Activated CD8-positive, alpha-beta memory T cell treated with anti-CD3 and anti-CD28 coated beads, Interleukin-2, amount 50 U/mL, for 24 hours (primary cell): ENCODE measurements around the gene CRACDL.

Experiments used
- DNase-seq: peaks from one replicate; pipeline ENCODE4 v3.0.0-alpha.2; 2020; ENCODE audit errors: extremely low read depth

Gene CRACDL

GRCh38 chr2:98859323-98859722 lies 76.7 kb downstream of the CRACDL start:
- DNase-seq: no peak

DNA sequence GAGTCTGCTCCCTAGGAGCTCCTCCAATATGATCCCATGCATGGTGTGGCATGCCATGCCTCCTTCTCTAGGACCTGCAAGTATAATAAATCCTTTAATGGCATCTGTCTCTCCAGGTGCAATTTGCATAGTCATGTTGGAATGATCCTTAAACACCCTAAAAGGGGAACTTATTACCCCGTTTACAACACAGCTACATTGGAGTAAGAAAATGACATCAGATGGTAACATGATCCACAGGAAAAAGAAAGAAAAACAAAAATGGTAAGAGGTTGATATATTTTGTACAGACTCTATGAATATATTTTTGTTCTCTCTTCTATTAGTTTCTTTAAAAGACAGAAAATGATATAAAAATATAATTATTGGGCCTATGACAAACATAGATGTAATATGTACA lies 79.0 kb downstream of the CRACDL start:
- no peak for DNase-seq

DNA sequence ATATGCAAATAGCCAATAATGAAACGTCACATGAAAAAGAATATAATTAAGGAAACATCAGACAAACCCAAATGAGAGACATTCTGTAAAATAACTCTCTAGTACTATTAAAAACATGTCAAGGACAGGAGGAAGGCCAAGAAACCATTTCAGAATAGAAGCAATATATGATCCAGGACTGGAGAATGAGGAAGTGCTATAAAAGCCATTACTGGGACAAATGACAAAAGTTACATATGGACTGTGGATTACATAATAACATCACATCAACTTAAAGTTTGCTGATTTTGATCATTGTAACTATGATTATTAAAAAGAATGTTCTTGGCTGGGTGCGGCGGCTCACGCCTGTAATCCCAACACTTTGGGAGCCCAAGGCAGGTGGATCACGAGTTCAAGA lies 81.3 kb downstream of the CRACDL start:
- DNase-seq: no peak

GRCh38 chr2:98852932-98853331 lies 83.1 kb downstream of the CRACDL start:
- DNase-seq: no peak

DNA sequence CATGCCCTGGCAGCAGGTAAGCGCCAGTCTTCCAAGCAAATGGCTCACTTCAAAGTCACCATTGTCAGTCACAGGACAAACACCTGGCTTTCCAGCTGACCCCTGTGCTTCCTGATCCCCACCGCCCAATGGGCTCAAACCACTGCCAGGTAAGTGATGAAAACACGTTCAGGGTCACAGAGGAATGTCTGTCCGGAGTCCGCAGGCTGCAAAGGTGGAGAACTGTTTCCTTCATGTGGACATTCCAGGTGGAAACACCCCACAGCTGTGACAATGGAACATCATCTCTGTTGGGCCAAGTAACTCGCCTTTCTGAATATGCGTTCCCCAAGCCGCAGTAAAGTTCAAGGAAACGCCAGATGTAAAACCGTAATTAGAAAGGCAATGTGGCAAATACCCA lies 86.0 kb downstream of the CRACDL start:
- no peak for DNase-seq

GRCh38 chr2:98849113-98849512 lies 86.9 kb downstream of the CRACDL start:
- DNase-seq: no peak

- DNase-seq: no peak
Observed at GRCh38 chr2:98847853-98848252, 88.2 kb downstream of the CRACDL start.

GRCh38 chr2:98846041-98846440 lies 90.0 kb downstream of the CRACDL start:
- no peak for DNase-seq

GRCh38 chr2:98842136-98842535 lies 93.9 kb downstream of the CRACDL start:
- DNase-seq: no peak

- no peak for DNase-seq
Observed at GRCh38 chr2:98839292-98839691, 96.7 kb downstream of the CRACDL start.

DNA sequence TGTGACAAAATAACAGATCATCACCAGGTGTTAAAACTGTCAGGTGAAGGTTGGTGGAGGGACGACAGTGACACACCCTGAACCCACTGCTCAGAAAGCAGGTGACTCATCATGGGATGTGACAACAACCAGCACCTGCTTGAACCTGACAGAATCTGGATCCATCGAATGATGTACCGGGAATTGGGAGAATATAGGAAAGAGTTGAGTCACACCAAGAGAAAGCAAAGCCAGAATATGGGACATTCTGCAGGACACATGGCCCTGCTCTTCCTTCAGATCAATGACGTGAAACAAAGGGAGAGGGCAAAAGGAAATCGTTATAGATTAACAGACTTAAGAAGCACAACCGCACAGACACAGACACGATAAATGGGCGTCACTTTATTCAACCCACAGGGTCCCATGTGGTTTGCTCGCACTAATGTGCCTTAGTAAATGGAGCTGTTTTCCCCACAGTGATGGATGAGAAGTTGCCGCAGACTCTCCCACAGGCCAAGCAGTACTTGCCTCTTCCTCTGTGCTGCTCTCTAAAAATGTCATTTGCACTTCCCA lies 100.1 kb downstream of the CRACDL start:
- DNase-seq: no peak

- no peak for DNase-seq
Observed at GRCh38 chr2:98833917-98834263, 102.1 kb downstream of the CRACDL start.

DNA sequence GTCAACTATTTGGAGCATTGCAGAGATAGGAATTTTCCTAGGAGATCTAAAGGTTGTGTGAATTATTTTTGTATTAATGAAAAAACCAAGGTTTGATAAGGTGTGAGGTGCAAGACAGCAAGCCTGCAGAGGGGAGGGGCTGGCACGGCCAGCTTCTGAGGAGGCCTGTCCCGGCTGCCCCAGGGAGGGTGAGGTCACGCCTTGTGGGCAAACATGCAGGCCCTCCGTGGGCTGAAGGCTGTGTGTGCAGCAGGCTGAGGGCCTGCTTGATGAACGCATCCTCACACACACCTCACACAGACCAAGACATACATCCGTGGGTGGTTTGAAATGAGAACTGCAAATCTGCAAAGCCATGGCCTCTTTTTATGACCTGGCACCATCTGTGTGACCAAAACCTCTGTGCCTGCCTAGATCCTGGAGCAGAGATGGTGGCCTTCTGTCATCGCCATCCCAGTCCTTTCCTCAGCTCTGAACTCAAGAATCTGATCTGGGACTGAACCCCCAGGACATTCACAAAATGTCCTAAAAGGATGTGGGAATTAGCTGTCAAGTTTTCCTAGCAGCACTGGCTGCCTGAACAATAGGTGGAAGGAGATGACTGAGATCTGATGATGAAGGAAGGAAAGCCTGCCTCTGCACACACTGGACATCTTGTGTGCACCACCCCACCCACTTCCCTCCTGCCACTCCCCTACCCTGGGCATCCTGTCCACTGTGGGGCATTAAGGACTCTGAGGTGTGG lies 102.7 kb downstream of the CRACDL start:
- no peak for DNase-seq

- no peak for DNase-seq
Observed at GRCh38 chr2:98832172-98832571, 103.9 kb downstream of the CRACDL start.

GRCh38 chr2:98830571-98831145 lies 105.4 kb downstream of the CRACDL start:
- no peak for DNase-seq

GRCh38 chr2:98829581-98830270 lies 106.3 kb downstream of the CRACDL start:
- DNase-seq: no peak

DNA sequence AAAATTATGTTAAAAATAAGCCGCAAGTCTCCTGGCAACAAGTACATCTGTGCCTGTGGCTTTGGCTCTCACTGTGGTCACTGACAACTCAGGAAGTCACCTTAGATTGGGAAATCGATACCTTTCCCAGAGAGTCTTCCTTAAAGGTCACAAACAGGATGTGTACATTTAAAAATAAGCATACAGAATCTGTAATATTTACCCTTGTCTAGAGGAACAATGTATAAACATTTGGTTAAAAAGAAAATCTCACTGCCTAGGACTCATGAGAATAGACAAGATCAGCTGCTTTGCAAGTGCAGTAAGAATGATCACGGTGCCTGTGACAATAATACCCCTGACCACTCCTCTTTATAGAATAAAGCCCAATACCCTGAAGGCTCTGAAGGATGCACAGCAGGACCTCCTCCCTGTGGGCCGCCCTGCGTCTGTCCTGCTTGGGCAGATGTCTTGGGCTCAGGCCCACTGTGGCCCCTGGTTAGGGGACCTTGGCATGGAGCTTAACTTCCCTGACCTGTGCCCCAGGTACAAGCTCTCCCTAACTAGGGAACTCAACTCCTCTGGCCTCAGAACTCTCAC lies 107.1 kb downstream of the CRACDL start:
- no peak for DNase-seq

DNA sequence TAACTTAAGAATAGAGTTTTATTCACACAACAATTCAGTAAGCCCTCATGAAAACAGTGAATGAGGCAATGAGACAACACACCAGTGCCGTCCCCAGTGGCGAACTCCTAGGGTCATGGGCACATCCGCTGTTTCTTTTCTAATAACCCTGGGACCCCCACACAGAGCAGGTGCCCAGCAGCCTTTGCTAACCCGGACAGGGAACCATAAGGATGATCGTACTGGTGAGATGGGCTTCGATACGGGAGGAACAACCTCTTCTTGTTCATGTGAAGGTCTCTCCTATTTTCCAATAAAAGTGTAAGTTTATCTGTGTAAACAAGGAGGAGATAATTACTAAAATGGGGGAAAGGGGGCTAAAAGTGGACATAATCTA lies 107.7 kb downstream of the CRACDL start:
- no peak for DNase-seq

- no peak for DNase-seq
Observed at GRCh38 chr2:98827625-98828368, 108.2 kb downstream of the CRACDL start.

GRCh38 chr2:98826856-98827255 lies 109.2 kb downstream of the CRACDL start:
- DNase-seq: no peak

DNA sequence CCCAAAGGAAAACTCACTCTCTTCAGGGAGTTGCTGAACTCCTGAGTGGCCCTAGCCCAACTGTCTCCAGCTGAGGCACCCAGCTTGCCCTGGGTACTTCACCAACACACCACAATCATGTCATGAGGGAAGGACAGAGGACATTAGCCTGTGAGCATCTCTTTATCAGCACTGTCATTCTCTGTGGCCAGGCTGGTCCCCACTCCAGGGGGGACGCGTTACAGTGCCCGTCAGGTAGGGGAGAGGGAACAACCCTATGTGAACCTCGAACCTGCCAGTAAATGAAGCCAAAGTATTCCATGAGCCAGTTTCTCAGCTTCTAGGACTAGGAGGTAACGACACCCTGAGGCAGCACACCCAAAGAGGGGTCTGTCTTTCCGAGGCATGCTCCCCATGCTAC lies 110.2 kb downstream of the CRACDL start:
- DNase-seq: no peak

GRCh38 chr2:98825404-98825803 lies 110.6 kb downstream of the CRACDL start:
- no peak for DNase-seq
